Prostate gland (tissue), 2 donors: ENCODE measurements around the gene CLEC2D. TPM values are rescaled to one million over a fixed set of nuclear protein-coding genes. Genes with fewer than 3 reads are reported as not detected.

ENCODE experiments used
- DNase-seq: peaks from one replicate; pipeline ENCODE4 v3.0.0-alpha.2; 2019; ENCODE audit warnings: low spot score
- H3K27ac ChIP-seq, 2 donors: fragments of 200-600 bp; sonication (generic); 2 replicates each; pipeline ENCODE4 v1.5.1; 2017 to 2019
- H3K27me3 ChIP-seq: fragments of 200-600 bp; sonication (generic); replicated peaks from 2 replicates; pipeline ENCODE4 v1.5.1; 2019; ENCODE audit not compliant: insufficient read depth
- H3K36me3 ChIP-seq, 2 donors: fragments of 200-600 bp; sonication (generic); 1 replicate in 1 of 2; 2 replicates in 1 of 2; pipeline versions ENCODE4 v1.5.1 to v1.8.1; 2017 to 2019
- H3K4me1 ChIP-seq: fragments of 200-600 bp; sonication (generic); replicated peaks from 2 replicates; pipeline ENCODE4 v1.5.1; 2019
- H3K4me3 ChIP-seq, 2 donors: fragments of 200-600 bp; sonication (generic); 2 replicates each; pipeline ENCODE4 v1.5.1; 2017 to 2019
- H3K9me3 ChIP-seq: fragments of 200-600 bp; sonication (generic); 2 replicates; pipeline ENCODE4 v1.5.1; 2017
- CTCF ChIP-seq, 4 experiments: fragments of 200-600 bp in 2 of 4; fragments of 450-650 bp in 2 of 4; sonication (generic) in 2 of 4; IDR thresholded peaks; 1 replicate in 3 of 4; 2 replicates in 1 of 4; pipeline ENCODE4 v1.5.1; 2016 to 2019; ENCODE audit warnings: antibody characterized with exemption in 4 of 4, mild to moderate bottlenecking in 2 of 4, moderate library complexity in 2 of 4
- POLR2A ChIP-seq: fragments of 450-650 bp; IDR thresholded peaks from one replicate; pipeline ENCODE4 v1.6.1; 2016; ENCODE audit warnings: antibody characterized with exemption, mild to moderate bottlenecking
- POLR2AphosphoS5 ChIP-seq: sonication (generic); formaldehyde crosslinking; IDR thresholded peaks from one replicate; pipeline ENCODE4 v1.6.1; 2017; ENCODE audit warnings: antibody characterized with exemption
- WGBS: methylation state at CpG from one replicate; pipeline ENCODE4 v1.1.5; 2018; 5-methylcytosine and 5-hydroxymethylcytosine counted together
- intact Hi-C: fragments of 100-400 bp; cut with DNase I; formaldehyde crosslinking; loops from one replicate; pipeline ENCODE4 v1.14.2; 2022
- small RNA-seq, 2 donors: library from RNA; depleted of rRNA; stranded (forward); fragments of <200 nt; gene quantifications; one replicate each; pipeline ENCODE3, GENCODE V24; 2016
- total RNA-seq, 2 donors: library from RNA; depleted of rRNA; stranded (reverse); fragments of >200 nt; gene quantifications; one replicate each; pipeline ENCODE4 v1.1.0, GENCODE V29; 2016

Gene CLEC2D
- total RNA-seq, 2 donors from 2014 or later: 4.1 to 19.9 TPM

- TF ChIP-seq POLR2AphosphoS5 (no peak), POLR2A (no peak)
- Histone ChIP-seq H3K36me3 (no peaks in the 10 kb centered on the region), H3K27ac (peak overlapping the region in 1 of 2 donors; percentile 19), H3K4me1 (no peaks in the 10 kb centered on the region), H3K9me3 (no peaks in the 10 kb centered on the region), H3K4me3 (no peak overlapping the region), H3K27me3 (no peaks in the 10 kb centered on the region)
- intact Hi-C loops: loop anchor here (10.0 kb wide), 1 partner anchor 392 kb away; the partner anchor contains the start of gene CLEC7A
- no peak for DNase-seq
- WGBS: 36% methylated on average over 5 of the region's 5 CpGs
These were observed 73.1 kb downstream of the CLEC2D start for GRCh38 chr12:9742661-9743060.

GRCh38 chr12:9745199-9745598 is 75.7 kb downstream of the CLEC2D start:
- Histone ChIP-seq H3K27me3 (no peaks in the 10 kb centered on the region), H3K4me1 (no peaks in the 10 kb centered on the region), H3K4me3 (no peak overlapping the region), H3K36me3 (no peaks in the 10 kb centered on the region), H3K9me3 (no peaks in the 10 kb centered on the region), H3K27ac (no peak overlapping the region)
- 61% methylated on average over 3 of the region's 3 CpGs for WGBS
- no peak for DNase-seq
- TF ChIP-seq POLR2A (no peak), CTCF (IDR thresholded peaks at IDR 0.05) (no peak), POLR2AphosphoS5 (no peak)
- intact Hi-C loops: loop anchor here (10.0 kb wide), 1 partner anchor 390 kb away; the partner anchor contains the start of gene CLEC7A

Small RNAs within 50 kb of the gene (small RNA-seq; reads per million reads assigned to genes)
- gene AC010186.4: 0 reads per million in 2 donors
- gene RNU6-700P: 0 reads per million in 2 donors

Other genes starting within 250 kb of the CLEC2D start
- gene KLRB1, start 61.8 kb upstream of the CLEC2D start, total RNA-seq: under 1 TPM in 1 of 2 donors, not detected in 1; 0.14 TPM
- gene CLECL1, start 63.4 kb downstream of the CLEC2D start, total RNA-seq: not detected
- gene CD69, start 91.2 kb downstream of the CLEC2D start, total RNA-seq: 1 to 10 TPM; 1.9 to 2.2 TPM
- not detected for gene KLRF1, start 157.8 kb downstream of the CLEC2D start, total RNA-seq
- 1 to 10 TPM; 4.1 to 6.0 TPM for gene CLEC2B, start 199.6 kb downstream of the CLEC2D start, total RNA-seq
- gene KLRF2, start 211.8 kb downstream of the CLEC2D start, total RNA-seq: not detected